ENCODE measurements around the gene NGF. TPM values are rescaled to one million over a fixed set of nuclear protein-coding genes. Genes with fewer than 3 reads are reported as not detected.

NGF gene
- total RNA-seq, 4 donors from 2014 or later, result 0.78 TPM; not detected in 3

DNA sequence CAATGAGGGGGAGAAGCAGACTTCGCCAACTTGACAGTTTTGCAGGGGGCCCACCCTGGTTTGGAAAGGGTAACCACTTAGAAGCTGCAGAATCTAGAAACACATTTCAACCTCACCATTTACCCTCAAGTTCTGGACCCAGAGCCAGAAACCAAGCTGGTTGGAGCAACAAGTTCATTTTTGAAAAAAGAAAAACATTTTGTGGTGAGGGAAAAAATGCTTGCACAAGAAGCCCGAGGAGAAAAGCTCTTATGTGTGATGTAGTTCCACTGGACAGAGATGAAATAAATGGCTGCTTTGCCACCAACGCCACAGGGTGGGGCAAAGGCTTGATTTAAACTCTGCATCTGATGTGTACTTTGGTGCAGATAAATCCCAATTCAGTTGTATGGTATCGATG lies 10.6 kb upstream of the NGF start:
- DNase-seq (no peak), ATAC-seq (no peak)
- in situ Hi-C loops (cut with MboI; ENCODE audit: low sequenced_read_pairs in 4 of 4) (loop anchor here in 2 of 4 donors (25.0 kb wide), 1 partner anchor 211 kb away; no protein-coding TSS in a partner anchor), intact Hi-C loops (cut with DNase I; ENCODE audit: low total_unique reads) (no loop called here)
- H3K36me3 ChIP-seq, result no peaks in the 10 kb centered on the region
- H3K27ac ChIP-seq, result no peak overlapping the region
- H3K27me3 ChIP-seq, result no peaks in the 10 kb centered on the region
- no peaks in the 10 kb centered on the region for H3K9me3 ChIP-seq
- TF ChIP-seq POLR2A (IDR thresholded peaks at IDR 0.05) (no peak), CTCF (IDR thresholded peaks at IDR 0.05 in 4 of 5, conservative IDR thresholded peaks at IDR 0.05 in 1 of 5) (no peak)
- H3K4me1 ChIP-seq, result no peaks in the 10 kb centered on the region
- no peak overlapping the region for H3K4me3 ChIP-seq

DNA sequence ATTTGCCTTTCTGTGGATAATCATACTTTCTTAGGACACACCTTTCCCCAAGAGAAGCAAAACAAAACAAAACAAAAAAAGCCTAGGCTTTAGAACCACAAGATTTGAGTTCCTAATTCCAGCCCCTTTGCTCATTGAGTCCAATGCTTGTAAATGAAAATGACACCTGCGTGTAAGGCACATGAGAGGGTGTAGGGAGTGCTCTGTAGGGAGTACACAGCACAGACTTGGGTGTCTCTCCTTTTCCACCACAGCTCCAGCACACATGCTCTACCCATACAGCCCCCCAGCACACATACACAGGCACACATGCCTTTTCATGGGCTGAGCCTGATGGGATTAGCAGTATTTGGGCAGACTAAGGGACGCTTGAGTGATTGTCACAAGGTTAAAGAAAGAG lies 9.2 kb upstream of the NGF start:
- H3K27ac ChIP-seq, result no peak overlapping the region
- intact Hi-C loops (cut with DNase I; ENCODE audit: low total_unique reads) (no loop called here), in situ Hi-C loops (cut with MboI; ENCODE audit: low sequenced_read_pairs in 4 of 4) (loop anchor here in 2 of 4 donors (25.0 kb wide), 1 partner anchor 210 kb away; no protein-coding TSS in a partner anchor)
- no peak for DNase-seq
- no peak for ATAC-seq
- no peaks in the 10 kb centered on the region for H3K27me3 ChIP-seq
- H3K4me1 ChIP-seq, result no peaks in the 10 kb centered on the region
- TF ChIP-seq CTCF (IDR thresholded peaks at IDR 0.05 in 4 of 5, conservative IDR thresholded peaks at IDR 0.05 in 1 of 5) (no peak), POLR2A (IDR thresholded peaks at IDR 0.05) (no peak)
- no peaks in the 10 kb centered on the region for H3K36me3 ChIP-seq
- H3K9me3 ChIP-seq, result no peaks in the 10 kb centered on the region
- H3K4me3 ChIP-seq, result no peak overlapping the region

- no peak for ATAC-seq
- no peaks in the 10 kb centered on the region for H3K4me1 ChIP-seq
- DNase-seq, result no peak
- no peaks in the 10 kb centered on the region for H3K9me3 ChIP-seq
- in situ Hi-C loops (cut with MboI; ENCODE audit: low sequenced_read_pairs in 4 of 4) (loop anchor here in 2 of 4 donors (25.0 kb wide), 1 partner anchor 206 kb away; no protein-coding TSS in a partner anchor), intact Hi-C loops (cut with DNase I; ENCODE audit: low total_unique reads) (no loop called here)
- H3K36me3 ChIP-seq, result no peaks in the 10 kb centered on the region
- H3K27me3 ChIP-seq, result peaks cover 0 to 3% (median 3%) of the 10 kb centered on the region in 3 donors
- H3K4me3 ChIP-seq, result no peak overlapping the region
- TF ChIP-seq POLR2A (IDR thresholded peaks at IDR 0.05), result no peak
- TF ChIP-seq CTCF (IDR thresholded peaks at IDR 0.05 in 4 of 5, conservative IDR thresholded peaks at IDR 0.05 in 1 of 5), result no peak
- H3K27ac ChIP-seq, result no peak overlapping the region
Measured at GRCh38 chr1:115343200-115343737, 5.2 kb upstream of the NGF start.

GRCh38 chr1:115341948-115342347 lies 3.9 kb upstream of the NGF start:
- in situ Hi-C loops (cut with MboI; ENCODE audit: low sequenced_read_pairs in 4 of 4), result loop anchor here in 2 of 4 donors (25.0 kb wide), 1 partner anchor 205 kb away; no protein-coding TSS in a partner anchor
- Histone ChIP-seq H3K36me3 (no peaks in the 10 kb centered on the region), H3K27ac (no peak overlapping the region), H3K4me1 (no peaks in the 10 kb centered on the region), H3K9me3 (no peaks in the 10 kb centered on the region), H3K4me3 (no peak overlapping the region), H3K27me3 (peaks cover 0 to 13% (median 5%) of the 10 kb centered on the region in 3 donors)
- DNase-seq, result no peak
- no peak for TF ChIP-seq POLR2A (IDR thresholded peaks at IDR 0.05)
- TF ChIP-seq CTCF (IDR thresholded peaks at IDR 0.05 in 4 of 5, conservative IDR thresholded peaks at IDR 0.05 in 1 of 5), result no peak
- intact Hi-C loops (cut with DNase I; ENCODE audit: low total_unique reads), result no loop called here
- ATAC-seq, result no peak

Measured in gastrocnemius medialis (tissue), 4 donors.